GM12865 (cell line): ENCODE measurements around the gene PCGF3.

Experiments
- DNase-seq: peaks from one replicate; pipeline ENCODE4 v3.0.0; 2010; ENCODE audit warnings: low read depth
- H3K4me3 ChIP-seq: 2 replicates; pipeline ENCODE4 v1.5.1; 2011; ENCODE audit warnings: mild to moderate bottlenecking, low read depth, low read length, control low read depth
- TF ChIP-seq, protein P1 (sequence below): IDR thresholded peaks from 2 replicates; pipeline ENCODE4 v1.5.1; 2011; ENCODE audit warnings: low read length, control low read depth, low read depth, inconsistent platforms; ENCODE audit not compliant: insufficient read depth; ENCODE audit errors: missing control alignments

The PCGF3 gene

GRCh38 chr4:722851-723360 lies 17.3 kb downstream of the PCGF3 start:
- TF ChIP-seq, protein P1, sequence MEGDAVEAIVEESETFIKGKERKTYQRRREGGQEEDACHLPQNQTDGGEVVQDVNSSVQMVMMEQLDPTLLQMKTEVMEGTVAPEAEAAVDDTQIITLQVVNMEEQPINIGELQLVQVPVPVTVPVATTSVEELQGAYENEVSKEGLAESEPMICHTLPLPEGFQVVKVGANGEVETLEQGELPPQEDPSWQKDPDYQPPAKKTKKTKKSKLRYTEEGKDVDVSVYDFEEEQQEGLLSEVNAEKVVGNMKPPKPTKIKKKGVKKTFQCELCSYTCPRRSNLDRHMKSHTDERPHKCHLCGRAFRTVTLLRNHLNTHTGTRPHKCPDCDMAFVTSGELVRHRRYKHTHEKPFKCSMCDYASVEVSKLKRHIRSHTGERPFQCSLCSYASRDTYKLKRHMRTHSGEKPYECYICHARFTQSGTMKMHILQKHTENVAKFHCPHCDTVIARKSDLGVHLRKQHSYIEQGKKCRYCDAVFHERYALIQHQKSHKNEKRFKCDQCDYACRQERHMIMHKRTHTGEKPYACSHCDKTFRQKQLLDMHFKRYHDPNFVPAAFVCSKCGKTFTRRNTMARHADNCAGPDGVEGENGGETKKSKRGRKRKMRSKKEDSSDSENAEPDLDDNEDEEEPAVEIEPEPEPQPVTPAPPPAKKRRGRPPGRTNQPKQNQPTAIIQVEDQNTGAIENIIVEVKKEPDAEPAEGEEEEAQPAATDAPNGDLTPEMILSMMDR, result no peak
- no peak overlapping the region for H3K4me3 ChIP-seq
- no peak for DNase-seq

DNA sequence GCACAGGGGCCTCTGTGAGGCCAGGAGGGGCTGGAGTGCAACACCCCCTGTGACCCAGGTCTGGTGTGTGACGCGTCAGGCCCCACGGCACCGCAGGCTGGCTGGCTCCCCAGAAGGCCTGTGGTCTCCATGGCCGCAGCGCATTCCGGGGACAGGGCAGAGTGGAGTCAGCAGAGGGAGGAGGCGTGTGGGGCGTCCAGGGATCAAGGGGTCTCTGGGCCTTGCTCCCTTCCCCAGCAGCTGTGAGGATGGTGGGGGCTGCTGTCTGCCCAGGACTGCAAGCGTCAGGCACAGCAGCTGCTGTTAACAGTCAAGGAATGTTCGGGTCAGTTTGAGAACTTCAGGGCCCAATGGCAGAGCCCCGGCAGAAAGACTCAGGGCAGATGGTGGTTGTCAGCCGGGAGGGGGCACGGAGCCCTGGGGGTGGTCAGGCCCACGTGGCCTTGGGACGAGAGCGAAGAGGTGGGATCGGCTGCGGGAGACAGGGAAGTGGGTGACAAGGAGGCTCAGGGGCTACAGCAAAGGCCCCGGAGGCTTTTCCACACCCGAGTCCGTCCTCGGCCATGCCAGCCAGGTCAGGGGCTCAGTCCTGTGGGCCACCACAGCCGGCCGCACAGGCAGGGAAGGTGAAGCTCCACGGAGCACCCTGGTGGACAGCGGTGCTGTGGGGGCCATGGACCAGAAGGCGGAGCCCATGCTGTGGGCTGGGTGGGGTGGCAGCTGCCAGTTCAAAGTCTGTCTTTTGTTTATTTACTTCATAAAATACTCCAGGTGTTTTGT lies 18.3 kb downstream of the PCGF3 start:
- no peak for DNase-seq
- TF ChIP-seq, protein P1, result no peak
- no peak overlapping the region for H3K4me3 ChIP-seq

- no peak overlapping the region for H3K4me3 ChIP-seq
- TF ChIP-seq, protein P1, result no peak
- DNase-seq, result no peak
Measured at GRCh38 chr4:725391-726234, 20.0 kb downstream of the PCGF3 start.

DNA sequence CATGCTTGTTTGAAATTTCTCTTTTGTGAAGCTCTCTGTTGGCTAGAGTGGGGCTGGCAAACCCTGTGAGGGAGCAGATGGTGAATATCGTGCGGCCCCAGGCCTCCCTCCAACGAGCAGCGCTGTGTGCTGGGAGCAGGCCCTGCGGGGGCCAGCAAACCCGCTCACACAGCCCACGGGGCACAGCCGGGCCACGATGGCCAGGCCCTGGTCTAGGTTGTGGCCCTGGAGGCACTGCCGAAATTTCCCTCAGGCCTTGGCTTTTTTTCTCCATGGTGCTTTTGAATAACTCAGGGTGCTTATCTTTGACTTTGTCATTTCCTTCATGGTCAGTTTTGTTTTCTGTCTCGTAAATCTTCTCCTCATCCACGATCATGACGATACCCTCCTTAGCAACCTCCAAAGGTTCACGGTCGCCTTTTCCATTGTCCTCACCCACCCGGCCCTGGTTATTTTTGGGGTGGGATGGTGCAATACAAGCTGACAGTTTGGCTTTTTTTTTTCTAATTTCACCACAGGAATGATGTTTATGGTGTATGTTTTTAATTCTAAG lies 20.7 kb downstream of the PCGF3 start:
- H3K4me3 ChIP-seq, result no peak overlapping the region
- TF ChIP-seq, protein P1, result no peak
- DNase-seq, result no peak

- TF ChIP-seq, protein P1, result no peak
- no peak overlapping the region for H3K4me3 ChIP-seq
- DNase-seq, result no peak
Measured at GRCh38 chr4:726838-727237, 21.2 kb downstream of the PCGF3 start.

- DNase-seq, result no peak
- TF ChIP-seq, protein P1, result no peak
- no peak overlapping the region for H3K4me3 ChIP-seq
Measured at GRCh38 chr4:727576-727975, 21.9 kb downstream of the PCGF3 start.
